Osteocyte (in vitro differentiated cells): Measurements from ENCODE around the gene ST14. TPM values are rescaled to one million over a fixed set of nuclear protein-coding genes. Genes with fewer than 3 reads are reported as not detected.
A peak's percentile ranks its signal among the peaks of the same experiment; 100 is the strongest.

Experiments used
- DNase-seq: peaks from one replicate; pipeline ENCODE4 v3.0.0; 2021; ENCODE audit warnings: mixed read lengths; ENCODE audit not compliant: unreplicated experiment; ENCODE audit errors: extremely low spot score
- H3K27ac Mint-ChIP-seq: one replicate; pipeline ENCODE4 v1.8.0; 2021; ENCODE audit warnings: mild to moderate bottlenecking, mixed read lengths; ENCODE audit not compliant: unreplicated experiment
- H3K27me3 Mint-ChIP-seq: one replicate; pipeline ENCODE4 v1.8.0; 2021; ENCODE audit warnings: mixed read lengths; ENCODE audit not compliant: unreplicated experiment
- H3K36me3 Mint-ChIP-seq: one replicate; pipeline ENCODE4 v1.8.0; 2021; ENCODE audit warnings: mixed read lengths; ENCODE audit not compliant: unreplicated experiment
- H3K4me1 Mint-ChIP-seq: one replicate; pipeline ENCODE4 v1.8.0; 2021; ENCODE audit warnings: mixed read lengths; ENCODE audit not compliant: unreplicated experiment
- H3K4me3 Mint-ChIP-seq: one replicate; pipeline ENCODE4 v1.8.0; 2021; ENCODE audit warnings: mild to moderate bottlenecking, moderate library complexity, mixed read lengths; ENCODE audit not compliant: unreplicated experiment
- H3K9me3 Mint-ChIP-seq: one replicate; pipeline ENCODE4 v1.8.0; 2021; ENCODE audit warnings: mixed read lengths; ENCODE audit not compliant: unreplicated experiment
- total RNA-seq: library from RNA; stranded (reverse); gene quantifications from 2 replicates; pipeline ENCODE4 v1.2.1, GENCODE V29; 2021
- TF ChIP-seq, protein P1 (sequence below): fragments of 200-600 bp; sonication (generic); IDR thresholded peaks from 2 replicates; pipeline ENCODE4 v1.5.0; 2021; ENCODE audit warnings: antibody characterized with exemption, mild to moderate bottlenecking, moderate library complexity

ST14 gene
- total RNA-seq, 1 donor from 2014 or later, result not detected

DNA sequence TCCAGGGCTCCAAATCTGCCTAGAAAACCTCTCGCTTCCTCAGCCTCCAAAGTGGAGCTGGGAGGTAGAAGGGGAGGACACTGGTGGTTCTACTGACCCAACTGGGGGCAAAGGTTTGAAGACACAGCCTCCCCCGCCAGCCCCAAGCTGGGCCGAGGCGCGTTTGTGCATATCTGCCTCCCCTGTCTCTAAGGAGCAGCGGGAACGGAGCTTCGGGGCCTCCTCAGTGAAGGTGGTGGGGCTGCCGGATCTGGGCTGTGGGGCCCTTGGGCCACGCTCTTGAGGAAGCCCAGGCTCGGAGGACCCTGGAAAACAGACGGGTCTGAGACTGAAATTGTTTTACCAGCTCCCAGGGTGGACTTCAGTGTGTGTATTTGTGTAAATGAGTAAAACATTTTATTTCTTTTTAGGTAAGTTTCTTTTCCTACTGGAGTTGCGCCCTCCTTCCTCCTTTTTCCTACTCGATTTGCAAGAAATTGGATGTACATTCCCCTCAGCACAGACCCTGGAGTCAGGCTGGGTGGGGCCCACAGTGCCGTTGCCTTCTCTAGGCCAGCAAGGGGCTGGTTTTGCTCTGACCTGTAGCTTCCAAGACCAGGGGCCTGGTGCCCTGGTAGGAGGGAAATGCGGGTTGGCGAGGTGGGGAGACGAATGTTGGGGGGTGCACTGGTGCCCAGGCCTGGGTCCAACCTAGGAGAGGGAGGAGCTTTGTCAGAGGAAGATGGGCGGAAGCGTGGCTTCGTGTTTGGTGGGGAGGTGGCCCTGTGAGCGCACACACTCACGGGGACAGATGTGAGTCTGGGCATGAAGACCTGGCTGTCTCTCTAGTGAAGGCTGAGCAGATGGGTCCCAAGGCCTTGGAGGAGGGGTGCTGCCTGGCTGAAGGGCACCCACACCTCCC, 50.6 kb downstream of the ST14 start:
- Mint-ChIP-seq H3K9me3 (no peaks in the 10 kb centered on the region), H3K4me3 (no peak overlapping the region), H3K27ac (no peak overlapping the region), H3K4me1 (peaks cover 4% of the 10 kb centered on the region), H3K36me3 (no peaks in the 10 kb centered on the region), H3K27me3 (peaks cover 30% of the 10 kb centered on the region)
- TF ChIP-seq, protein P1, sequence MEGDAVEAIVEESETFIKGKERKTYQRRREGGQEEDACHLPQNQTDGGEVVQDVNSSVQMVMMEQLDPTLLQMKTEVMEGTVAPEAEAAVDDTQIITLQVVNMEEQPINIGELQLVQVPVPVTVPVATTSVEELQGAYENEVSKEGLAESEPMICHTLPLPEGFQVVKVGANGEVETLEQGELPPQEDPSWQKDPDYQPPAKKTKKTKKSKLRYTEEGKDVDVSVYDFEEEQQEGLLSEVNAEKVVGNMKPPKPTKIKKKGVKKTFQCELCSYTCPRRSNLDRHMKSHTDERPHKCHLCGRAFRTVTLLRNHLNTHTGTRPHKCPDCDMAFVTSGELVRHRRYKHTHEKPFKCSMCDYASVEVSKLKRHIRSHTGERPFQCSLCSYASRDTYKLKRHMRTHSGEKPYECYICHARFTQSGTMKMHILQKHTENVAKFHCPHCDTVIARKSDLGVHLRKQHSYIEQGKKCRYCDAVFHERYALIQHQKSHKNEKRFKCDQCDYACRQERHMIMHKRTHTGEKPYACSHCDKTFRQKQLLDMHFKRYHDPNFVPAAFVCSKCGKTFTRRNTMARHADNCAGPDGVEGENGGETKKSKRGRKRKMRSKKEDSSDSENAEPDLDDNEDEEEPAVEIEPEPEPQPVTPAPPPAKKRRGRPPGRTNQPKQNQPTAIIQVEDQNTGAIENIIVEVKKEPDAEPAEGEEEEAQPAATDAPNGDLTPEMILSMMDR, result no peak
- peak; percentile 79 for DNase-seq

DNA sequence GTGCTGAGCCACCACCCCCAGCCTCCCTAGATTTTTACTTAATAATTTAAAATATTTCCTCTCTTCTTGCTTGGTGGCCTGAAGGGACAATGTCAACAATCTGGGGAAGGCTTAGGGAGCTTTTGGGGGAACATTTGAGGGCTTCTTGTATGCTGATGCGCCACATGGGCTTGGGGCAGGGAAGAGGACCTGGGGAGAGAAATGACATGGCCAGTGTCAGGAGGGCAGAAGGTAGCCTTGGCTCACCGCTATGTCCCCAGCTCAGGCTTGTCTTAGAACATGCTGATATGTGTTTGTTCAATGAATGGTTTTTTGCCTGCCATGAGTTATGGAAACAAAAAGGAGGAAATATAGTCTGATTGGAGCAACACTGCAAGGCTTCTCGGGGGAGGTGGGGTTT, 51.6 kb downstream of the ST14 start:
- H3K27ac Mint-ChIP-seq, result no peak overlapping the region
- H3K4me3 Mint-ChIP-seq, result no peak overlapping the region
- H3K4me1 Mint-ChIP-seq, result peaks cover 4% of the 10 kb centered on the region
- H3K36me3 Mint-ChIP-seq, result no peaks in the 10 kb centered on the region
- H3K9me3 Mint-ChIP-seq, result no peaks in the 10 kb centered on the region
- DNase-seq, result peak; percentile 46
- peaks cover 32% of the 10 kb centered on the region for H3K27me3 Mint-ChIP-seq
- TF ChIP-seq, protein P1, result no peak

DNA sequence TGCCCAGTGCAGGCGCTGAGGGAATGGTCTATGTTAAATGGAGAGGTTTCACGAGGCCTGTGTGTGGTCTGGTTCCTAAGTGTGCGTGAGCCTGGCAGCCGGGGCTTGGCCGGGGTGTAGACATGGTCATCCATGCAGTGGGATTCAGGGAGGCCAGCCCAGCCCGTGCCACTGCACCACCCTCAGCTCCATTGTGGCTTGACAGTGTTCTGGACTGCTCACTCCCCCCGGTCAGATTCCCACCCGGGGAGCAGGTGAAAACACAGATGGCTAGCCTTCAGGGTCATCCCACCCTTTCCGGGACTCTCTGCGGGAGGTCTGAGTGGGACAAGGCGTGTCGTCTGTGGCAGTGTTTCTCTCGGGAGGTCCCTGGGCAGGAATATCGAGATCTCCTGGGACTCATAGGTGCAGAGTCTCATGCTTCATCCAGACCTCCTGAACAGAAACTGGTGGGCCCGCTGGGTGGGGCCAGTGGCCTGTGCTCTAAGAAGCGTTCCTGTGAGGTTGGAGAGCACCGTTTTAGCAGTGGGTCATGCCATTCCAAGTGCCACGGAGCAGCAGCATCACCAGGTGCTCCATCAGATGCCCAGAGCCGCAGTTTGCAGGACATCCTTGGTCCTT, 52.3 kb downstream of the ST14 start:
- peaks cover 33% of the 10 kb centered on the region for H3K27me3 Mint-ChIP-seq
- peak; percentile 83 for DNase-seq
- TF ChIP-seq, protein P1, result no peak
- H3K9me3 Mint-ChIP-seq, result no peaks in the 10 kb centered on the region
- no peak overlapping the region for H3K4me3 Mint-ChIP-seq
- peaks cover 4% of the 10 kb centered on the region for H3K4me1 Mint-ChIP-seq
- H3K36me3 Mint-ChIP-seq, result no peaks in the 10 kb centered on the region
- H3K27ac Mint-ChIP-seq, result no peak overlapping the region

DNA sequence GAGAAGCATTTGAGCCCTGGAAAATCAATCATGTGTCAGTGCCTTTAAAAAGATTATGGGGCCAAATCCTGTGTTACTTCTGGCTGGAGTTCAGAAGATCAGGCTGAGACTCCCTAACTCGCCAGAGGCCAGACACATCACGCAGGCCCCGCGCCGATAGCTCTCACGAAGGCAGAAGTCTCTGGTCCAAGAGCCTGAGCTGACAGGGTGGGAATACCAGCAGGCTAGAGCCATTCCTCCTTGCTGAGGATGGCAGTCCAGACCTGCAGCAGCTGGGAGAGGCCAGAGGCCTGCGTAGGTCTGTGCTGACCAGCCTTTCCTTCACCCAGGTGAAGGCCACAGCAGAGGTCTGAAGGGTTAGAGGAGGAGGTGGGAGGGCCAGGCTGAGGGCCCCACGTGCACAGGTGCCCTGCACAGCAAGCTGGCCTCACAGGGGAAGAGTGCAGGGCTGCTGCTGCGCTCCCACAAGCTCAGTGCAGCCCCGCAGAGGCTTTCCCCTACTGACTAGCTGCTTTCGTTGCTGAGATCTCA, 52.9 kb downstream of the ST14 start:
- peak; percentile 79 for DNase-seq
- Mint-ChIP-seq H3K9me3 (no peaks in the 10 kb centered on the region), H3K4me3 (no peak overlapping the region), H3K27ac (no peak overlapping the region), H3K27me3 (peaks cover 33% of the 10 kb centered on the region), H3K4me1 (peaks cover 6% of the 10 kb centered on the region), H3K36me3 (no peaks in the 10 kb centered on the region)
- TF ChIP-seq, protein P1, result no peak
